DOHH2 (cell line): ENCODE measurements around the gene PGBD5.

ENCODE experiments used
- H3F3A ChIP-seq: fragments of 200-600 bp; sonication (generic), shearing (Covaris generic); 2 replicates; pipeline ENCODE4 v1.6.0; 2016; ENCODE audit warnings: antibody characterized with exemption, mild to moderate bottlenecking; ENCODE audit not compliant: control insufficient read depth, insufficient read depth
- H3K27ac ChIP-seq: fragments of 200-600 bp; sonication (generic); 2 replicates; pipeline ENCODE4 v1.5.1; 2014; ENCODE audit warnings: low read depth, mild to moderate bottlenecking, low read length, moderate library complexity
- H3K27me3 ChIP-seq: fragments of 200-600 bp; sonication (generic); 2 replicates; pipeline ENCODE4 v1.6.1; 2014; ENCODE audit warnings: mild to moderate bottlenecking, low read length, mixed read lengths; ENCODE audit not compliant: control insufficient read depth
- H3K36me3 ChIP-seq: fragments of 200-600 bp; sonication (generic); 2 replicates; pipeline ENCODE4 v1.6.1; 2014; ENCODE audit warnings: mild to moderate bottlenecking, low read length, moderate library complexity, mixed read lengths; ENCODE audit not compliant: control insufficient read depth
- H3K4me1 ChIP-seq: fragments of 200-600 bp; sonication (generic); 2 replicates; pipeline ENCODE4 v1.6.1; 2014; ENCODE audit warnings: mild to moderate bottlenecking, low read length, mixed read lengths; ENCODE audit not compliant: control insufficient read depth
- H3K4me2 ChIP-seq: fragments of 200-600 bp; sonication (generic); 2 replicates; pipeline ENCODE4 v1.6.0; 2014; ENCODE audit warnings: mild to moderate bottlenecking, low read length, moderate library complexity
- H3K4me3 ChIP-seq: fragments of 200-600 bp; sonication (generic); 2 replicates; pipeline ENCODE4 v1.5.1; 2014; ENCODE audit warnings: mild to moderate bottlenecking, low read length, mixed read lengths
- H3K79me2 ChIP-seq: fragments of 200-600 bp; sonication (generic); 2 replicates; pipeline ENCODE4 v1.6.1; 2014; ENCODE audit warnings: mild to moderate bottlenecking, low read length, mixed read lengths; ENCODE audit not compliant: control insufficient read depth
- H3K9me2 ChIP-seq: fragments of 200-600 bp; sonication (generic); replicated peaks from 2 replicates; pipeline ENCODE4 v1.6.1; 2014; ENCODE audit warnings: mild to moderate bottlenecking, low read length, mixed read lengths; ENCODE audit not compliant: control insufficient read depth
- H3K9me3 ChIP-seq: fragments of 200-600 bp; sonication (generic); 2 replicates; pipeline ENCODE4 v1.6.1; 2014; ENCODE audit warnings: antibody characterized with exemption, low read length, mixed read lengths; ENCODE audit not compliant: control insufficient read depth, insufficient read depth
- H4K20me1 ChIP-seq: fragments of 200-600 bp; sonication (generic); 2 replicates; pipeline ENCODE4 v1.6.0; 2014; ENCODE audit warnings: low read depth, mild to moderate bottlenecking, antibody characterized with exemption, low read length, moderate library complexity; ENCODE audit not compliant: control insufficient read depth, insufficient read depth
- CTCF ChIP-seq: fragments of 200-600 bp; sonication (generic); IDR thresholded peaks from one replicate; pipeline ENCODE4 v1.5.1; 2014; ENCODE audit warnings: antibody characterized with exemption, mild to moderate bottlenecking, low read depth, low read length; ENCODE audit not compliant: poor library complexity, severe bottlenecking
- EZH2phosphoT487 ChIP-seq: fragments of 200-600 bp; sonication (generic); IDR thresholded peaks from 2 replicates; pipeline ENCODE4 v1.6.1; 2017; ENCODE audit warnings: borderline replicate concordance, mild to moderate bottlenecking, antibody characterized with exemption, low read length, moderate library complexity, mixed read lengths

The PGBD5 gene

GRCh38 chr1:230435108-230435507 lies 9.0 kb upstream of the PGBD5 start:
- Histone ChIP-seq H3K27me3 (peaks cover 3% of the 10 kb centered on the region), H3K4me3 (no peak overlapping the region), H3K27ac (no peak overlapping the region)

GRCh38 chr1:230431527-230431926 lies 5.4 kb upstream of the PGBD5 start:
- Histone ChIP-seq H3K9me3 (no peaks in the 10 kb centered on the region), H3K4me1 (no peaks in the 10 kb centered on the region), H3K36me3 (no peaks in the 10 kb centered on the region), H4K20me1 (no peaks in the 10 kb centered on the region), H3K9me2 (no peaks in the 10 kb centered on the region), H3K4me2 (no peak overlapping the region), H3K4me3 (no peak overlapping the region), H3K27me3 (peaks cover 12% of the 10 kb centered on the region), H3K79me2 (no peaks in the 10 kb centered on the region), H3F3A (no peaks in the 10 kb centered on the region), H3K27ac (no peak overlapping the region)
- TF ChIP-seq CTCF, result no peak
- TF ChIP-seq EZH2phosphoT487, result no peak

More at GRCh38 chr1:230435108-230435507, 9.0 kb upstream of the PGBD5 start:
- TF ChIP-seq EZH2phosphoT487, result no peak
- no peak for TF ChIP-seq CTCF
- H3K4me2 ChIP-seq, result no peak overlapping the region
- no peaks in the 10 kb centered on the region for H4K20me1 ChIP-seq
- no peaks in the 10 kb centered on the region for H3F3A ChIP-seq
- H3K79me2 ChIP-seq, result no peaks in the 10 kb centered on the region
- no peaks in the 10 kb centered on the region for H3K9me3 ChIP-seq
- no peaks in the 10 kb centered on the region for H3K4me1 ChIP-seq
- no peaks in the 10 kb centered on the region for H3K9me2 ChIP-seq
- no peaks in the 10 kb centered on the region for H3K36me3 ChIP-seq

- Histone ChIP-seq H3K9me2 (no peaks in the 10 kb centered on the region), H3K4me1 (no peaks in the 10 kb centered on the region), H3F3A (no peaks in the 10 kb centered on the region), H4K20me1 (no peaks in the 10 kb centered on the region), H3K79me2 (no peaks in the 10 kb centered on the region), H3K4me3 (no peak overlapping the region), H3K9me3 (no peaks in the 10 kb centered on the region), H3K4me2 (no peak overlapping the region), H3K27me3 (peaks cover 12% of the 10 kb centered on the region), H3K36me3 (no peaks in the 10 kb centered on the region), H3K27ac (no peak overlapping the region)
- TF ChIP-seq CTCF (no peak), EZH2phosphoT487 (no peak)
These were observed 4.4 kb upstream of the PGBD5 start for GRCh38 chr1:230430499-230430898.
